Epithelial cell of alveolus of lung (primary cell): ENCODE measurements around the gene PEAK1. TPM values are rescaled to one million over a fixed set of nuclear protein-coding genes. Genes with fewer than 3 reads are reported as not detected.

Source experiments
- total RNA-seq: library from RNA; depleted of rRNA; stranded (reverse); fragments of >200 nt; gene quantifications from 2 replicates; pipeline ENCODE4 v1.2.1, GENCODE V29; 2015

PEAK1 gene, protein sequence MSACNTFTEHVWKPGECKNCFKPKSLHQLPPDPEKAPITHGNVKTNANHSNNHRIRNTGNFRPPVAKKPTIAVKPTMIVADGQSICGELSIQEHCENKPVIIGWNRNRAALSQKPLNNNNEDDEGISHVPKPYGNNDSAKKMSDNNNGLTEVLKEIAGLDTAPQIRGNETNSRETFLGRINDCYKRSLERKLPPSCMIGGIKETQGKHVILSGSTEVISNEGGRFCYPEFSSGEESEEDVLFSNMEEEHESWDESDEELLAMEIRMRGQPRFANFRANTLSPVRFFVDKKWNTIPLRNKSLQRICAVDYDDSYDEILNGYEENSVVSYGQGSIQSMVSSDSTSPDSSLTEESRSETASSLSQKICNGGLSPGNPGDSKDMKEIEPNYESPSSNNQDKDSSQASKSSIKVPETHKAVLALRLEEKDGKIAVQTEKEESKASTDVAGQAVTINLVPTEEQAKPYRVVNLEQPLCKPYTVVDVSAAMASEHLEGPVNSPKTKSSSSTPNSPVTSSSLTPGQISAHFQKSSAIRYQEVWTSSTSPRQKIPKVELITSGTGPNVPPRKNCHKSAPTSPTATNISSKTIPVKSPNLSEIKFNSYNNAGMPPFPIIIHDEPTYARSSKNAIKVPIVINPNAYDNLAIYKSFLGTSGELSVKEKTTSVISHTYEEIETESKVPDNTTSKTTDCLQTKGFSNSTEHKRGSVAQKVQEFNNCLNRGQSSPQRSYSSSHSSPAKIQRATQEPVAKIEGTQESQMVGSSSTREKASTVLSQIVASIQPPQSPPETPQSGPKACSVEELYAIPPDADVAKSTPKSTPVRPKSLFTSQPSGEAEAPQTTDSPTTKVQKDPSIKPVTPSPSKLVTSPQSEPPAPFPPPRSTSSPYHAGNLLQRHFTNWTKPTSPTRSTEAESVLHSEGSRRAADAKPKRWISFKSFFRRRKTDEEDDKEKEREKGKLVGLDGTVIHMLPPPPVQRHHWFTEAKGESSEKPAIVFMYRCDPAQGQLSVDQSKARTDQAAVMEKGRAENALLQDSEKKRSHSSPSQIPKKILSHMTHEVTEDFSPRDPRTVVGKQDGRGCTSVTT (N-terminal part only)
- total RNA-seq = 27.8 and 54.5 TPM in 2 replicates

DNA sequence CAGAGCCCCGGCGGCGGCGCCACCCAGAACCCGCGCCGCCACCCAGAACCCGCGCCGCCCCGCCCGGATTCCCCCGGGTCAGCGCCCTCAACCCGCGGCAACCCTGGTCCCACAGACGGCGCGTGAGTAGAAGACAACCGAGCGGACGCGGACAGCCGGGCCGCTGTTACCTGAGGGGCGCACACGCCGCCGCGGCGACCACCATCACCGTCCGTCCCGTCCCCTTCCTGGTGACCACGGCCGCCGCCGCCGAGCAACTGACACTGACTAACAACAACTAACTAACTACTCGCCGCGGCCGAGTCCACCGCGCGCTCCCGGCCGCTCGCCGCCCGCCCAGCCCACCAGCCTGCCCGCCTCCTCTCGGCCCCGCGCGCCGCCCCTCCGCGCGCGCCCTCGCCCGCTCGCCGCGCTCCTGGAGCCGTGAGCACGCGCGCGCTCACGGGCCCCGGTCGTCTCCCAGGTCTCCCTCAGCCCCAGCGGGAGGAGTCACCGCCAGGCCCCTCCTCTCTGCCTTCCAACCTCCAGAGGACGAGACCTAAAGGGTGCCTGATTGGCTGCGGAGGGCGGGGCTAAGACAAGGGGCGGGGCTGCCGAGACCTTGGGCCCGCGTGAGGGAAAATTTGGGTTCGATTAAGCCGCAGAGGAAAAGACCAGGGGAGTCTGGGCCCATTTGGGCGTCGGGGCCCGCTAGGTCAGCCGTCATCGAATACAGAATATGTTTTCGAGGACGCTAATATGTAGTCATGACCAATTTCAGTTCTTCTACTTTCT lies at the start of gene PEAK1:
Gene PEAK1, minus strand, starts transcription at position 269 of the 774 bp plus-strand sequence. CDS start 238,178 bp downstream, outside the sequence.

DNA sequence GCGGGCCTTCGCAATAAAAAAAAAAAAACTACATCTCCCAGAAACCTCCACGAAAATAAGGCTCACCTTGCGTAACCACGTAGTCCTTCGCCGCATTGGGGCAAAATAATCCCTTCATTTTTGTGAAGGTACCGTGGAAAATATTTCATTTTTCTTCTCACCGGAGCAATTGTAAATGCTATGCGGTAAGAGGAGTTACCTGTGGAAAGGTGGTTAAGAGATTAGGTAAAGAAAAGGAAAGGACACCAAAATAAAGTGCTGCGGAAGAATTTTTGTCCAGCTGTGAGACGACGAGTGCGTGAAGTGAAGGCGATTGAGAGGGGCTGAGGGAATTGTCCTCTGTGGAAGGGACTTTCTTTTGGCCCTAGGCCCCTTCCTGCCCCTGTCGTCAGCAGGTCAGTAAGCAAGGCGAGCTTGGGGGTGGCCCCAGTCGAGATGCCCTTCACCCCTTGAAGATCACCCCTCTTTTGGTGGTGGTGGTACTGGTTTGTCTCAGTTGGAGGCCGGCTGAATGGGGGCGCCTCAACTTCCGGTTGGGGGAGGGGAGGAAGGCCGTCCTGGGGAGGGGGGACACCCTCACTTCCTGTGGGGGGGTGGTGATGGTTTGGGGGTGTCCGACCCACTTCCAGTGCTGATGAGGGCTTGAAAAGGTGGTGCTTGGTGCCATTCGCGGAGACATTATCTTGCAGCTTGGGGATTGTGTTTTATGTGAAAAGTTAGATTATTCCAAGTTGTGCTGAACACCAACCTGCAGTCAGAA lies 886 bp upstream of the PEAK1 start, which contains the start of gene HMG20A:
Gene HMG20A, plus strand, starts transcription at position 279 of the 760 bp plus-strand sequence. CDS start 37,520 bp downstream, outside the sequence.

DNA sequence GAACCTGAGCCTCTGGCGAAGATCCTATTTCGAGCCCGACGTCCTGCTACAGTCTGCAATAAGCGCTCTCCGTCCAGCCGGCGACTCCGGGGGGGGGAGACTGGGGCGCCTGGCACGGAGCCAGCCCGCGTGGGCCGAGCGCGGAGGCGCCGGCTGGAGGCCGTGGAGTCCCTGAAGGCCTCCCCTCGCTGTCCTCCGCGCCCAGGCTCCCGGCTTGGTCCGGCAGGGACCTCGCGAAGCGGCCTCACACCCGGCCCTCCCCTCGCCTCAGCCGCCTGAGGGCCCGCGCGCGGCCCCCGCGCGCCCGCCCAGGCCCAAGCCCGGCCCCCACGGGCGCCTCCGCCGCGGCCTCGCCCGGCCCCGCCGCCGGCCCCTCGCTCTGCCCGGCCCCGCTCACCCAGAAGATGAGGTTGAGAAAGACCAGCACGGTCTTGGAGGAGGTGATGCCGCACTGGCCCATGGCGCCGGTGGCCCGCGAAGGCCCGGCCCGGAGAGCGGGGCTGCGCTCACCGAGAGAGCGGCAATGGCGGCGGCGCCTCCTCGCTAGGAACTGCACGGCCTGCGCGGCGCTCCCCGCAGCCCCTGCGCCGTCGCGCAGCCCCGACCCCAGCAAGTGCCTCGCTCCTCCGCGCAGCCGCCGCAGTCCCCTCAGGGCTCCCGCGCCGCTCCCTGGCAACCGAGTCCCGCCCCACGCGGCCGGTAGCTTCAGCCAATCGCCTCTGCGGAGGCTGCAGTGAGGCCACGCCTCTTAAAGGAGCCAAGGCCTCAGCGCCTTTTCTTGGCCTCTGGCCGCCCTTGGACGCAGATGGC lies 349.2 kb downstream of the PEAK1 start, which contains the start of gene TSPAN3:
Gene TSPAN3, minus strand, starts transcription at position 615 of the 810 bp plus-strand sequence. Its CDS starts 155 bp downstream, at position 460.

Other genes starting within 250 kb of the PEAK1 start
- gene HMG20A, start 784 bp upstream of the PEAK1 start, total RNA-seq = 26.1 and 35.1 TPM in 2 replicates
- 0.13 TPM in 1 of 2 replicates, not detected in the other for gene LINGO1, start 212.8 kb upstream of the PEAK1 start, total RNA-seq